GM18508 (cell line): ENCODE data around the gene SCUBE3.

Experiments used
- ATAC-seq: cut with Tn5 transposase; IDR thresholded peaks from one replicate; pipeline ENCODE4 v1.9.1; 2021; ENCODE audit warnings: moderate number of reproducible peaks; ENCODE audit not compliant: insufficient read depth, unreplicated experiment

Gene SCUBE3

GRCh38 chr6:35296931-35297600 lies 83.3 kb downstream of the SCUBE3 start:
- no peak for ATAC-seq

- ATAC-seq, result no peak
Observed at GRCh38 chr6:35297601-35298481, 84.1 kb downstream of the SCUBE3 start, which contains the start of gene DEF6. TSS of gene DEF6 (plus strand) at chr6:35297818. CDS start at chr6:35297857, 39 bp downstream.

- no peak for ATAC-seq
Observed at GRCh38 chr6:35298625-35299140, 84.9 kb downstream of the SCUBE3 start.

- ATAC-seq, result no peak
Observed at GRCh38 chr6:35299674-35300073, 85.9 kb downstream of the SCUBE3 start.

GRCh38 chr6:35300848-35301247 lies 87.1 kb downstream of the SCUBE3 start:
- no peak for ATAC-seq
